ENCODE results near the gene SPRED3.

Gene SPRED3

DNA sequence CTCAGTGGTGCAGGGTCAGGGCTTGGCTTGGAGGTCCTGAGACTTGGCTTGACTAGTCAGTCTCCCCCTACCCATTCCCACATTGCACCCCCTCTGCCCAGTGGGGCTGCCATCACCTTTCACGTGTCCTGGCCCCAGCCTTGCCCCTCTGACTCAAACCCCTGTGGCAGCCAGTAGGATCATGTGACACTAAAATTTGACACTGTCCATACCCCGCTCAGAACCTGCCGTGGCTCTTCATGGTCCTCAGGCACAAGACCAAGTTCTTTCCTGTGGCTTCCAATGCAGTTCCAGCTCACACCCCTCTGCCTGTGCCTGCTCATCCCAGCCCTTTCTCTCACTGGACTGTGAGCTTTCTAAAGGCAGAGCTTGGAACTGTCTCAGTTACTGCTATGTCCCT, 11.9 kb upstream of the SPRED3 start:
- peak overlapping the region; percentile 77 for H3K27ac Mint-ChIP-seq

DNA sequence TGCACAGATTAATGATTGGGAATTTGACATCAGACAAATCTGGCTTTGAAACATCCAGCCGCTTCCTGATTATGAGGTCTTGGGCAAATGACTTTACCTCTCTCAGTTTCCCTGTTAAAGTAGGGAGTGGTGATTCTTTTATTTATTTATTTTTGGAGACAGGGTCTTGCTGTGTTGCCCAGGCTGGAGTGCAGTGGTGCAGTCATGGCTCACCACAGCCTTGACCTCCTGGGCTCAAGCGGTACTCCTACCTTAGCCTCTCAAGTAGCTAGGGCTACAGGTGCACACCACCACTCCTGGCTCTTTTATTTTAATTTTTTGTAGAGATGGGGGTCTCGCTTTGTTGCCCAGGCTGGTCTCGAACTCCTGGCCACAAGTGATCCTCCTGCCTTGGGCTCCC, 11.4 kb upstream of the SPRED3 start:
- H3K9me3 Mint-ChIP-seq, result no peaks in the 10 kb centered on the region
- peaks cover 11% of the 10 kb centered on the region for H3K27me3 Mint-ChIP-seq (ENCODE audit: low read depth, poor library complexity)
- DNase-seq, result no peak
- TF ChIP-seq CTCF (IDR thresholded peaks at IDR 0.05), result no peak
- no peak overlapping the region for H3K27ac Mint-ChIP-seq
- no peak overlapping the region for H3K4me3 Mint-ChIP-seq
- peaks cover 38% of the 10 kb centered on the region for H3K36me3 Mint-ChIP-seq (ENCODE audit: low read depth)
- peaks cover 29% of the 10 kb centered on the region for H3K4me1 Mint-ChIP-seq

More for the DNA sequence above, 11.9 kb upstream of the SPRED3 start:
- DNase-seq, result no peak
- H3K36me3 Mint-ChIP-seq (ENCODE audit: low read depth), result peaks cover 33% of the 10 kb centered on the region
- H3K9me3 Mint-ChIP-seq, result no peaks in the 10 kb centered on the region
- H3K4me3 Mint-ChIP-seq, result peak overlapping the region; percentile 100
- peaks cover 29% of the 10 kb centered on the region for H3K4me1 Mint-ChIP-seq
- peaks cover 14% of the 10 kb centered on the region for H3K27me3 Mint-ChIP-seq (ENCODE audit: low read depth, poor library complexity)
- TF ChIP-seq CTCF (IDR thresholded peaks at IDR 0.05), result no peak

- no peaks in the 10 kb centered on the region for H3K27me3 Mint-ChIP-seq (ENCODE audit: low read depth, poor library complexity)
- TF ChIP-seq CTCF (IDR thresholded peaks at IDR 0.05), result no peak
- H3K36me3 Mint-ChIP-seq (ENCODE audit: low read depth), result peaks cover 51% of the 10 kb centered on the region
- no peaks in the 10 kb centered on the region for H3K9me3 Mint-ChIP-seq
- H3K4me3 Mint-ChIP-seq, result no peak overlapping the region
- H3K4me1 Mint-ChIP-seq, result peaks cover 29% of the 10 kb centered on the region
- H3K27ac Mint-ChIP-seq, result no peak overlapping the region
- no peak for DNase-seq
Measured at GRCh38 chr19:38378866-38379265, 9.6 kb upstream of the SPRED3 start.

DNA sequence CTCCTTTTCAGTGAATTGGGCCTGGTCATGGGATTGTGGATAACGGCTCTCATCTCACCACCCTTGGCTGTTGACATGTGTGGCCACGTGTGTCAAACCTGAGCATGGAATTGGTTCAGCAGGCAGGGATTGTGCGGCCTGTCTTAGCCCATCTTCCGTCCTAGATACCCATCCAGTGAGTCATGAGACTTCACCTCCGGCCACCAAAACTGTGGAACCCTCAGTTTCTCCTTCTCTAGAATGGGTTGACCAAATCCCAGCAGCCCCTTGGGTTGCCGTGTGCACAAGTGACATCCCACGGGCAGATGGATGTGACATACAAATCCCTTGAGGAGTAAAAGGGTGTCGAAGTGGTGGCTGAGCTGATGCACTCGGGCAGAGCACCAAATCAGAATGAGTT, 7.4 kb upstream of the SPRED3 start:
- Mint-ChIP-seq H3K9me3 (no peaks in the 10 kb centered on the region), H3K27me3 (ENCODE audit: low read depth, poor library complexity) (peaks cover 3% of the 10 kb centered on the region), H3K4me1 (peaks cover 8% of the 10 kb centered on the region), H3K4me3 (no peak overlapping the region), H3K36me3 (ENCODE audit: low read depth) (peaks cover 58% of the 10 kb centered on the region), H3K27ac (no peak overlapping the region)
- no peak for DNase-seq
- TF ChIP-seq CTCF (IDR thresholded peaks at IDR 0.05), result no peak

GRCh38 chr19:38383184-38383583, 5.3 kb upstream of the SPRED3 start:
- H3K4me3 Mint-ChIP-seq, result no peak overlapping the region
- no peak overlapping the region for H3K27ac Mint-ChIP-seq
- H3K27me3 Mint-ChIP-seq (ENCODE audit: low read depth, poor library complexity), result peaks cover 9% of the 10 kb centered on the region
- DNase-seq, result no peak
- H3K9me3 Mint-ChIP-seq, result no peaks in the 10 kb centered on the region
- H3K4me1 Mint-ChIP-seq, result peaks cover 7% of the 10 kb centered on the region
- no peak for TF ChIP-seq CTCF (IDR thresholded peaks at IDR 0.05)
- peaks cover 63% of the 10 kb centered on the region for H3K36me3 Mint-ChIP-seq (ENCODE audit: low read depth)

- peaks cover 9% of the 10 kb centered on the region for H3K27me3 Mint-ChIP-seq (ENCODE audit: low read depth, poor library complexity)
- peaks cover 7% of the 10 kb centered on the region for H3K4me1 Mint-ChIP-seq
- no peak for TF ChIP-seq CTCF (IDR thresholded peaks at IDR 0.05)
- no peak overlapping the region for H3K27ac Mint-ChIP-seq
- H3K4me3 Mint-ChIP-seq, result no peak overlapping the region
- no peaks in the 10 kb centered on the region for H3K9me3 Mint-ChIP-seq
- peaks cover 63% of the 10 kb centered on the region for H3K36me3 Mint-ChIP-seq (ENCODE audit: low read depth)
- no peak for DNase-seq
Measured at GRCh38 chr19:38383743-38384142, 4.8 kb upstream of the SPRED3 start.
